CD4-positive, alpha-beta memory T cell (primary cell): ENCODE data around the gene LYRM2. TPM values are rescaled to one million over a fixed set of nuclear protein-coding genes. Genes with fewer than 3 reads are reported as not detected.

Experiments
- CTCF ChIA-PET: fragments of 350-600 bp; sonication (Branson Sonifier 250); formaldehyde crosslinking; loops from one replicate; lab custom pipeline; 2021; ENCODE audit warnings: inconsistent platforms; ENCODE audit not compliant: partially characterized antibody; lab: Charles Lee
- POLR2A ChIA-PET: fragments of 350-600 bp; sonication (Branson Sonifier 250); formaldehyde crosslinking; loops from one replicate; lab custom pipeline; 2021; ENCODE audit not compliant: partially characterized antibody; lab: Charles Lee
- DNase-seq, 5 donors: peaks; one replicate each; pipeline versions ENCODE4 v3.0.0 to v3.0.0-alpha.2; 2020 to 2022; ENCODE audit warnings: mixed read lengths in 1 of 5
- H3K27ac ChIP-seq: one replicate; pipeline ENCODE4 v1.7.0; 2013; ENCODE audit warnings: low read depth, low read length
- H3K27me3 ChIP-seq: 2 replicates; pipeline ENCODE4 v1.7.0; 2013; ENCODE audit warnings: mild to moderate bottlenecking, low read length, moderate library complexity; ENCODE audit not compliant: insufficient read depth
- H3K36me3 ChIP-seq: 2 replicates; pipeline ENCODE4 v1.7.0; 2013; ENCODE audit warnings: mild to moderate bottlenecking, low read length, moderate library complexity; ENCODE audit not compliant: insufficient read depth
- H3K4me1 ChIP-seq: 2 replicates; pipeline ENCODE4 v1.7.0; 2013; ENCODE audit warnings: mild to moderate bottlenecking, low read length, moderate library complexity; ENCODE audit not compliant: insufficient read depth
- H3K4me3 ChIP-seq, 2 donors: one replicate each; pipeline ENCODE4 v1.7.0; 2013; ENCODE audit warnings: low read length in 2 of 2, mild to moderate bottlenecking in 1 of 2
- H3K9me3 ChIP-seq, 2 donors: one replicate each; pipeline ENCODE4 v1.7.0; 2013; ENCODE audit warnings: low read length in 2 of 2, control low read depth in 1 of 2; ENCODE audit not compliant: control insufficient read depth in 1 of 2
- H3K27ac Mint-ChIP-seq, 7 donors: one replicate each; pipeline ENCODE4 v1.8.0; 2020 to 2021; ENCODE audit warnings: mixed read lengths in 7 of 7, mild to moderate bottlenecking in 6 of 7, inconsistent platforms in 3 of 7, moderate library complexity in 3 of 7
- H3K27me3 Mint-ChIP-seq, 2 donors: one replicate each; pipeline ENCODE4 v1.8.0; 2020 to 2021; ENCODE audit warnings: mixed read lengths in 2 of 2
- H3K36me3 Mint-ChIP-seq, 2 donors: one replicate each; pipeline ENCODE4 v1.8.0; 2020 to 2021; ENCODE audit warnings: mixed read lengths in 2 of 2, inconsistent platforms in 1 of 2, mild to moderate bottlenecking in 1 of 2
- H3K4me1 Mint-ChIP-seq, 4 donors: one replicate each; pipeline ENCODE4 v1.8.0; 2020 to 2021; ENCODE audit warnings: mixed read lengths in 4 of 4, mild to moderate bottlenecking in 1 of 4
- H3K4me3 Mint-ChIP-seq, 8 donors: one replicate each; pipeline ENCODE4 v1.8.0; 2020 to 2021; ENCODE audit warnings: mixed read lengths in 8 of 8, mild to moderate bottlenecking in 7 of 8, moderate library complexity in 6 of 8, inconsistent platforms in 3 of 8
- H3K9me3 Mint-ChIP-seq, 8 donors: one replicate each; pipeline ENCODE4 v1.8.0; 2020 to 2021; ENCODE audit warnings: mixed read lengths in 8 of 8, mild to moderate bottlenecking in 5 of 8, inconsistent platforms in 3 of 8, moderate library complexity in 1 of 8
- intact Hi-C: fragments of 100-400 bp; cut with micrococcal nuclease; formaldehyde crosslinking; loops from one replicate; pipeline ENCODE4 v1.15.1; 2023
- polyA plus RNA-seq, 2 donors: library from polyadenylated mRNA; unstranded; fragments of 300-500 nt; fragmentation: Illumina TruSeq; gene quantifications; one replicate each; pipeline ENCODE4 v1.2.3, GENCODE V29; 2021
- total RNA-seq, 2 experiments: library from RNA; stranded (reverse); gene quantifications; one replicate each; pipeline ENCODE4 v1.2.3, GENCODE V29; 2021

LYRM2 gene
- total and polyA plus RNA-seq, 4 experiments from 2014 or later: 31.8 to 73.3 (median 54.9) TPM

DNA sequence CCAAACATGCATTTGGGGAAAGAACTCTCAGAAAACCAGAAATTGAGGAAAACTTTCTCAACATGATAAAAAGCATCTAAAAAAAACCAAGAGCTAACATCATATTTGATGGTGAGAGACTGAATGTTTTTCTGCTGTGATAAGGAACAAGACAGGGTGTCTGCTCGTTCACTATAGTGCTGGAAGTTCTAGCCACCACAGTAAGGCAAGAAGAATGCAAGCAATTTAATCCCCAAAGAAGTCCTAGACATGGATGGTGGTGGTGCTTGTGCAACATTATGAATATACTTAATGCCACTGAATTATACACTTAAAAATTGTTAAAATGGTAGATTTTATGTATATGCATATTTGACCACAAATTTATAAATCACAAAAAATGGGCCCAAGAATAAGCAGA lies 53.4 kb downstream of the LYRM2 start:
- Histone ChIP-seq H3K4me3 (no peak overlapping the region), H3K27ac (no peak overlapping the region), H3K4me1 (no peaks in the 10 kb centered on the region), H3K9me3 (no peaks in the 10 kb centered on the region), H3K27me3 (no peaks in the 10 kb centered on the region), H3K36me3 (no peaks in the 10 kb centered on the region)
- Mint-ChIP-seq H3K36me3 (peaks cover 0 to 4% of the 10 kb centered on the region in 2 donors), H3K4me1 (no peaks in the 10 kb centered on the region), H3K27ac (no peak overlapping the region), H3K9me3 (peaks cover 0 to 2% (median 0%) of the 10 kb centered on the region in 8 donors), H3K27me3 (no peaks in the 10 kb centered on the region), H3K4me3 (no peak overlapping the region)
- no peak for DNase-seq
- ChIA-PET POLR2A (no interaction called here), CTCF (interaction anchor here (1.1 kb wide), 1 partner anchor 13 kb away, joined by 3 read pairs; no protein-coding TSS in a partner anchor)
- intact Hi-C loops: no loop called here

DNA sequence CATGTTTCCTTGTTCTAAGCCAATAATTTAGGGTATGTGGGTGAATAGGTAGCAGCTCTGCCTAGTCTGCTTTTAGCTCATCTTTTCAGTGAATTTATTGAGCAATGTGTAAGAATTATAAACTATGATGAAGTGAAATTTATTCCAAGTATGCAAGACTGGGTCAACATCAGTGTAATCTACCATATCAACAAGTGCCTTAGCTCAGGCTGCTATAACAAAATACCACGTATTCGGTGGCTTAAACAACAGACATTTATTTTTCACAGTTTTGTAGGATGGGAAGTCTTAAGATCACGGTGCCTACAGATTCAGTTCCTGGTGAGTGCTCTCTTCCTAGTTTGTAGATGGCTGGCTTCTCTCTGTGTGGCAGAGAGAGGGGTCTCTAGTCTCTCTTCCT lies 54.0 kb downstream of the LYRM2 start:
- ChIA-PET CTCF (interaction anchor here (0.7 kb wide), 1 partner anchor 26 kb away, joined by 3 read pairs; no protein-coding TSS in a partner anchor), POLR2A (no interaction called here)
- Histone ChIP-seq H3K36me3 (no peaks in the 10 kb centered on the region), H3K27ac (no peak overlapping the region), H3K9me3 (no peaks in the 10 kb centered on the region), H3K27me3 (no peaks in the 10 kb centered on the region), H3K4me3 (no peak overlapping the region), H3K4me1 (no peaks in the 10 kb centered on the region)
- Mint-ChIP-seq H3K4me3 (no peak overlapping the region), H3K27me3 (peaks cover 0 to 1% of the 10 kb centered on the region in 2 donors), H3K36me3 (peaks cover 0 to 8% of the 10 kb centered on the region in 2 donors), H3K9me3 (peaks cover 0 to 2% (median 0%) of the 10 kb centered on the region in 8 donors), H3K27ac (no peak overlapping the region), H3K4me1 (no peaks in the 10 kb centered on the region)
- no peak for DNase-seq
- intact Hi-C loops: no loop called here

DNA sequence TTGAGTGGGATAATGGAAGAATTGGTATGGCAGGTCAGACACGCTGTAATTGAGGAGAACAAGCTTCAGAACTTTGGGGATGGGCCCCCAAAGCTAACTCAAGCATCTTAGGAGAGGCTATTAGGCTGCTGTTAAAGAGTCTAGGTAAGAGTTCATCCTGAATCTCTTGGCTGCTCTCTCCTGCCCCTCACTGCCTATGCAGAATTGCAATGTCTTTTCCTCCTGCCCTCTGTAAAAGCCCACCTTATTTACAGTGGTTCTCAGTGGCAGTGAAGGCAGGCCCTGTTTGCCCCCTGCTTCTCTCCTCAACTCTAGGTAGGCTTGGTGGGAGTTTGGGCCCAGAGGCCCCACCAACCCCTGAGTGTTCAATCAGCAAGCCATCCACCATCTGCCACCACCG lies 55.0 kb downstream of the LYRM2 start:
- intact Hi-C loops: no loop called here
- no peak for DNase-seq
- Histone ChIP-seq H3K4me1 (no peaks in the 10 kb centered on the region), H3K27ac (no peak overlapping the region), H3K9me3 (no peaks in the 10 kb centered on the region), H3K4me3 (no peak overlapping the region), H3K27me3 (no peaks in the 10 kb centered on the region), H3K36me3 (no peaks in the 10 kb centered on the region)
- no peak overlapping the region for H3K4me3 Mint-ChIP-seq
- H3K27me3 Mint-ChIP-seq: peaks cover 0 to 3% of the 10 kb centered on the region in 2 donors
- no peaks in the 10 kb centered on the region for H3K4me1 Mint-ChIP-seq
- H3K36me3 Mint-ChIP-seq: peaks cover 0 to 8% of the 10 kb centered on the region in 2 donors
- CTCF ChIA-PET: no interaction called here
- peaks cover 0 to 2% (median 0%) of the 10 kb centered on the region in 8 donors for H3K9me3 Mint-ChIP-seq
- POLR2A ChIA-PET: no interaction called here
- no peak overlapping the region for H3K27ac Mint-ChIP-seq

DNA sequence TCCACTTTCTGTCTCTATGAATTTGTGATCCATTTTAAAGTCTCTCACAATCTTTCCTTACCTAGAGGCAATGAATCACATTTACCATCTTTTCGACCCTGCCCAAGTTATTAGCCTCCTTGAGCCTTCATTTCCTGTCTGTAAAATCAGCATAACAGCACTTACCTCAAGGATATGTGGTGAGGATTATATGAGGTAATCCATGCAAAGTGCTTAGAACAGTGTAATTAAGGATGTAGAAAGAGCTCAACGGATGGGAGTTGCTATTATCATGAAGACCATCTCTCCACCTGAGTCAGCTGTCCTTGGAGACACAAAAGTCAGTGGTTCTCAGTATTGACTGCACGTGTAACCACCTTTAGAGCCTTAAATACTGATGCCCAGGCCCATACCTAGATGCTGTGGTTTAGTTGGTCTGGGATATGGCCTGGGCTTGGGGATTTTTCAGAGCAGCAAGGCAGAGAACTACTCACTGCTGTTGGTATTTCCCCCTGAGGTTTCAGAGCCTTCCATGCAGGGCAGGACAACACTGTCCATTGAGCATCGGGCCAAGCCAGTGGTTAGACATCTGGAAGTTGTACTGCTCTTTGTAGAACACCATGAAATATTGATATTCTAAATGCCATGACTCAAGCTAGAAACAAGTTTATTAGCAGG lies 55.8 kb downstream of the LYRM2 start:
- H3K4me3 ChIP-seq: no peak overlapping the region
- intact Hi-C loops: no loop called here
- Mint-ChIP-seq H3K4me3 (no peak overlapping the region), H3K27ac (no peak overlapping the region), H3K9me3 (peaks cover 0 to 2% (median 0%) of the 10 kb centered on the region in 8 donors), H3K27me3 (peaks cover 0 to 3% of the 10 kb centered on the region in 2 donors), H3K4me1 (no peaks in the 10 kb centered on the region), H3K36me3 (peaks cover 0 to 8% of the 10 kb centered on the region in 2 donors)
- no peaks in the 10 kb centered on the region for H3K9me3 ChIP-seq
- H3K27me3 ChIP-seq: no peaks in the 10 kb centered on the region
- CTCF ChIA-PET: no interaction called here
- H3K4me1 ChIP-seq: no peaks in the 10 kb centered on the region
- POLR2A ChIA-PET: no interaction called here
- no peaks in the 10 kb centered on the region for H3K36me3 ChIP-seq
- H3K27ac ChIP-seq: no peak overlapping the region
- no peak for DNase-seq

DNA sequence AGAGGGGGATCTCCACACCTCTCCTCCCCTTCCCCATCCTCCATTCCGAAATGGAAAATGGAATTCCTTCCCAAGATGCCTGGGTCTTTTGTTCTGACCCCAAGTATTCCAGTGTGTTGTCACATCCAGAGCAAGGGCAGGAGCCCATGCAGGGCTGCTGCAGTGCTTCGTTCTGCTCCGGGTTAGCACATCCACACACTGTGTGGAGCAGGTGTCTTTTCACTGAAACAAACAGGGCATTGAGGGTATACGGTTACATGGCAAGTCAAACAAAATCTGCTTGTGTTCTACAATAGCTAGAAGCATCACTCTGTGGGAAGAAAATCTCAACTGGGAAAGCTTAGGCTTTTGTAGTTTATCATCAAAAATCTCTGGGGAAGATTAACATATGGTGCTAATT lies 56.9 kb downstream of the LYRM2 start:
- peaks cover 0 to 2% (median 0%) of the 10 kb centered on the region in 8 donors for H3K9me3 Mint-ChIP-seq
- intact Hi-C loops: no loop called here
- H3K4me1 Mint-ChIP-seq: no peaks in the 10 kb centered on the region
- DNase-seq: no peak
- Histone ChIP-seq H3K36me3 (no peaks in the 10 kb centered on the region), H3K27me3 (no peaks in the 10 kb centered on the region), H3K9me3 (no peaks in the 10 kb centered on the region), H3K27ac (no peak overlapping the region), H3K4me1 (no peaks in the 10 kb centered on the region), H3K4me3 (no peak overlapping the region)
- peaks cover 0 to 8% of the 10 kb centered on the region in 2 donors for H3K36me3 Mint-ChIP-seq
- no peak overlapping the region for H3K27ac Mint-ChIP-seq
- ChIA-PET POLR2A (no interaction called here), CTCF (interaction anchor here (0.6 kb wide), 1 partner anchor 222 kb away, joined by 3 read pairs; no protein-coding TSS in a partner anchor)
- no peak overlapping the region for H3K4me3 Mint-ChIP-seq
- H3K27me3 Mint-ChIP-seq: peaks cover 0 to 3% of the 10 kb centered on the region in 2 donors

DNA sequence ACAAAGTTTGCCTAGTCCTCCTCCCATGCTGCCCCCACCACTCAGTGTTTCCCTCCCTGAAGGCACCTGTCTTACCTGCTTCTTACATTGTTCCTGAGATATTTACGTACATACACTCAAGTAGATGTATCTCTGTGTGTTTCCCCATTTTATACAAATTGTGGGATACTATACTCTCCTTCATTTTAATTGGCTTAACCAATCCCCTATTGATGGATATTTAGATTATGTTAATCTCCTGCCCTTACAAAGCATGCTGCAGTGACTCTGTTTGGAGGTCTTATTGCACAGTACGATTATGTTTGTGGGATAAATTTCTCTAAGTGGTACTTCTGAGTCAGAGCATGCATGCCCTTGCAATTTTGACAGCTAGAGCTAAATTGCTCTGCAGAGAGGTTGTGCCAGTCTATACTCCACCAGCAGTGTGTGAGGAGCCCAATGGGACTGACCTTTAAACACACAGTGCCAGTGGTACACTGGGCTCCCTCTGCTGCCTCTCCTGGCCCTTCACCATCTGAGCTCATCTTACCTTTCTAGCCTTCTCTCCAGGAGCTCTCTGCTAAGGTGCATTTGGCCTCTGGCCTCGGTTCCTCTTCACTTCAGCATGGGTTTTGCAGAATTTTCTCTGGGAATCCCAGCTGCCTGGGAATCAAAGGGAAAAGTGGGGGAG lies 57.4 kb downstream of the LYRM2 start:
- DNase-seq: no peak
- no peaks in the 10 kb centered on the region for H3K4me1 Mint-ChIP-seq
- no peak overlapping the region for H3K4me3 ChIP-seq
- peaks cover 0 to 8% of the 10 kb centered on the region in 2 donors for H3K36me3 Mint-ChIP-seq
- H3K27ac ChIP-seq: no peak overlapping the region
- ChIA-PET CTCF (interaction anchor here (0.6 kb wide), 1 partner anchor 24 kb away, joined by 3 read pairs; no protein-coding TSS in a partner anchor), POLR2A (no interaction called here)
- H3K9me3 ChIP-seq: no peaks in the 10 kb centered on the region
- H3K36me3 ChIP-seq: no peaks in the 10 kb centered on the region
- no peaks in the 10 kb centered on the region for H3K4me1 ChIP-seq
- no peak overlapping the region for H3K4me3 Mint-ChIP-seq
- intact Hi-C loops: no loop called here
- H3K27me3 Mint-ChIP-seq: peaks cover 0 to 3% of the 10 kb centered on the region in 2 donors
- H3K27me3 ChIP-seq: no peaks in the 10 kb centered on the region
- no peak overlapping the region for H3K27ac Mint-ChIP-seq
- H3K9me3 Mint-ChIP-seq: peaks cover 0 to 2% (median 0%) of the 10 kb centered on the region in 8 donors

DNA sequence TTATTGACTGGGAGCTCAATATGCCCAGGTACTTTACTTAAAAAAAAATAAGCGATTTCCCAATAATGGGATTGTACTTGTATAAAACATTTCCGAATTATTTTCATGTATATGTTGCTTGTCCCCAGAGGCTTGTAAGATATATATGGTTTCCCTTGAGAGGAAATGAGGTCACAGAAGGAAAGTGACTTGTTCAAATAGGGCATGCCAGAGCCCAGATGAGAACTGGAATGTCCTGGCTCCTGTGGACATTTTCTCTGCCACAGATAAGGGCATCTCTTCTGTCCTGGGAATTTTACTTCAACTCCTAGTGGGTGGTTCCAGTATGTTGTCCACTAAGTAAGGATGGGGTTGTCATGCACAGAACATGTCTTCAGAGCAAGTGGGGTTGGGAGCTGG lies 63.0 kb downstream of the LYRM2 start:
- no peak overlapping the region for H3K4me3 ChIP-seq
- no peaks in the 10 kb centered on the region for H3K9me3 ChIP-seq
- Mint-ChIP-seq H3K4me1 (no peaks in the 10 kb centered on the region), H3K9me3 (peaks cover 0 to under 1% (median 0%) of the 10 kb centered on the region in 8 donors), H3K27ac (no peak overlapping the region), H3K27me3 (peaks cover 0 to 3% of the 10 kb centered on the region in 2 donors), H3K4me3 (no peak overlapping the region), H3K36me3 (peaks cover 0 to 4% of the 10 kb centered on the region in 2 donors)
- ChIA-PET CTCF (no interaction called here), POLR2A (no interaction called here)
- no peaks in the 10 kb centered on the region for H3K27me3 ChIP-seq
- no peak for DNase-seq
- H3K36me3 ChIP-seq: no peaks in the 10 kb centered on the region
- H3K4me1 ChIP-seq: no peaks in the 10 kb centered on the region
- H3K27ac ChIP-seq: no peak overlapping the region
- intact Hi-C loops: no loop called here
